Measurements from ENCODE around the gene FOXA3.
A peak's percentile ranks its signal among the peaks of the same experiment; 100 is the strongest.

Gene FOXA3

GRCh38 chr19:45897261-45897812 is 33.2 kb downstream of the FOXA3 start:
- DNase-seq = no peak

GRCh38 chr19:45899253-45899652 is 35.1 kb downstream of the FOXA3 start:
- no peak for DNase-seq

GRCh38 chr19:45899919-45900589 is 35.9 kb downstream of the FOXA3 start:
- no peak for DNase-seq

GRCh38 chr19:45900738-45901431 is 36.8 kb downstream of the FOXA3 start:
- no peak for DNase-seq

GRCh38 chr19:45901432-45901911 is 37.3 kb downstream of the FOXA3 start:
- peak; percentile 32 for DNase-seq

GRCh38 chr19:45901912-45902650 is 38.0 kb downstream of the FOXA3 start, which contains the start of gene MYPOP:
TSS of gene MYPOP (minus strand) at chr19:45902613. CDS start at chr19:45901773, 840 bp downstream.
- no peak for DNase-seq

GRCh38 chr19:45902651-45903625 is 38.8 kb downstream of the FOXA3 start:
- DNase-seq = peak; percentile 99

- DNase-seq = no peak
Measured at GRCh38 chr19:45905011-45905410, 40.9 kb downstream of the FOXA3 start.

- DNase-seq = no peak
Measured at GRCh38 chr19:45906221-45906620, 42.1 kb downstream of the FOXA3 start.

GRCh38 chr19:45908956-45909355 is 44.8 kb downstream of the FOXA3 start:
- DNase-seq = no peak

- no peak for DNase-seq
Measured at GRCh38 chr19:45911291-45911690, 47.2 kb downstream of the FOXA3 start.

- DNase-seq = no peak
Measured at GRCh38 chr19:45913874-45914830, 50.0 kb downstream of the FOXA3 start, which contains the start of gene NANOS2. TSS of gene NANOS2 (minus strand) at chr19:45914778. CDS start at chr19:45914693, 85 bp downstream.

- no peak for DNase-seq
Measured at GRCh38 chr19:45917421-45918091, 53.4 kb downstream of the FOXA3 start.

- DNase-seq = no peak
Measured at GRCh38 chr19:45918721-45919120, 54.6 kb downstream of the FOXA3 start.

- no peak for DNase-seq
Measured at GRCh38 chr19:45919678-45920077, 55.6 kb downstream of the FOXA3 start.

- no peak for DNase-seq
Measured at GRCh38 chr19:45920458-45920857, 56.3 kb downstream of the FOXA3 start.

- DNase-seq = no peak
Measured at GRCh38 chr19:45922281-45922680, 58.2 kb downstream of the FOXA3 start.
